ENCODE results near the gene MYLK.

The MYLK gene

DNA sequence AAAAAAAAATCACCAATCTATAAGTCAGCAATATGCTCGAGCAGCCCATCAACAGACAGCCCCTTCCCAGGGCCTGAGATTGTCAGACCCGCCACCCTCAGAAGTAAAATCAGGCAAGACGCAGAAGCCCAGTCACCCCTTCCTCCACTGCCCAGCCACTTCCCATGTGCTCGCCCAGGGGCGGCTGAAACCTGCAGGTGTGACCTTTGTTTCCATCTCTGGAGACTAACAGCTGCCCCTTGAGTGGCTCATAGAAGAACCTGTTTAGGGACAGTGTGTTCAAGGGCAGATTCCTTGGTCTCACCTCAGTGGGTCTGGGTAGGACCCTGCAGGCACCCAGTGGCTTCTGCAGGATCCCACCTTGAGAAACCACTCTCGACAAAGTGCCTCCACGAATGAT is 105.6 kb downstream of the MYLK start:
- Histone ChIP-seq H3K36me3 (ENCODE audit: control insufficient read depth, insufficient read depth, low read length) (no peaks in the 10 kb centered on the region), H3K9me3 (ENCODE audit: control insufficient read depth, low read length) (no peaks in the 10 kb centered on the region), H3K27ac (ENCODE audit: low read depth, low read length, severe bottlenecking) (no peak overlapping the region), H3K4me3 (ENCODE audit: extremely low read depth, insufficient read depth, low read length, poor library complexity, severe bottlenecking) (no peak overlapping the region), H3K4me1 (ENCODE audit: control insufficient read depth, insufficient read depth, low read length, poor library complexity, severe bottlenecking) (peaks cover 44% of the 10 kb centered on the region)
- 94 to 96% methylated on average over 2 to 5 of the region's 7 CpGs for WGBS, 2 experiments (ENCODE audit: insufficient coverage in 2 of 2)

DNA sequence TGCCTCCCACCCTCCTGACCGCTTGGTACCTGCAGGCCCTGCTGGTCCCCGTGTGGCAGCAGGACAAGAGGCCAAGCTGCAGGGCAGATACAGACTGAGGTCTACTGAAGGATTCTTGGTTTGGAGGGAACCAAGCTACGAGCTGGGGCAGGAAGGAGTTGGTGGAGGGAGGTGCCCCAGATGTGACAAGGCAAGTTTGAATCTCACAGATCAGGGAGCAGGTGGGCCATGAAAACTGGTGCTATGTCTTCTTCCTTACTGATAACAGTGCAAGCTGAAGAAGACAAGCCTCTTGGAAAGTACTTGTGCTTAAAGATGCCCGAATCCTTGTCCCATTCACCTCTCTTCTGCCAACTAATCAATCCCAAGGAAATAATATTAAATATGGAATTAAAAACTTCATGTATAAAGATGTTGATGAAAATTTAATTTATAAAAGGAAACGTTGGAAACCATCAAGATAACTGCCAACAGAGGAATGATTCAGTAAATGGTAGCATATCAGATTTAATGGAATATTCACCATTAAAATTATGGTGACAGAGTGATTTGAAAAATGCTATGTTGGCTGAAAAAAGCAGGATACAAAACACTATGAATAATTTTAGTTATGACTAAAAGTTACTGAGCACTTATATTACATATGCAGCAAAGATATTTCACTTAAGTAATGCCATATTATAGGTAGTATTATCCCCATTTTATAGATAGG is 107.9 kb downstream of the MYLK start:
- Histone ChIP-seq H3K27ac (ENCODE audit: low read depth, low read length, severe bottlenecking) (no peak overlapping the region), H3K4me1 (ENCODE audit: control insufficient read depth, insufficient read depth, low read length, poor library complexity, severe bottlenecking) (peaks cover 31% of the 10 kb centered on the region), H3K36me3 (ENCODE audit: control insufficient read depth, insufficient read depth, low read length) (no peaks in the 10 kb centered on the region), H3K9me3 (ENCODE audit: control insufficient read depth, low read length) (no peaks in the 10 kb centered on the region), H3K4me3 (ENCODE audit: extremely low read depth, insufficient read depth, low read length, poor library complexity, severe bottlenecking) (no peak overlapping the region)
- WGBS, 2 experiments (ENCODE audit: insufficient coverage in 2 of 2) = 86 to 94% methylated on average over 3 of the region's 5 CpGs

DNA sequence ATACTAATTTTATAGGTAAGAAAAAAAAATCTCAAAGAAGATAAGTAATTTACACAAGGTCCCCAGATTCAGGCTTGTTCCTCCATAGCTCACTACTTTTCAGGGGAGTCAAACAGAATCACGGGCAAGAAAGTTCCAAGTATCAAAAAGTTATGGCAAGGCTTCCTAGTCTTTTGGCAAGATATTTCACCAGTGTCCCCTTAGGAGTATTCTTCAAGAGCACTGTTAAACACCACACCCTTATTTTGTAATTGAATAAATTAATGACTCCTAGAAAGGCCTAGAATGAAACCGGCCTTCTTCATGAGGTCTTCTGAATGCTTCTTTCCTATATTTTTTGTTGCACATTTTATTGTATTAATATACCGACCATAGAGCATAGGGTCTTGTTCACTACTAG is 109.7 kb downstream of the MYLK start:
- H3K27ac ChIP-seq (ENCODE audit: low read depth, low read length, severe bottlenecking) = no peak overlapping the region
- no peaks in the 10 kb centered on the region for H3K36me3 ChIP-seq (ENCODE audit: control insufficient read depth, insufficient read depth, low read length)
- no peaks in the 10 kb centered on the region for H3K9me3 ChIP-seq (ENCODE audit: control insufficient read depth, low read length)
- 80 to 86% methylated on average over 1 of the region's 3 CpGs for WGBS, 2 experiments (ENCODE audit: insufficient coverage in 2 of 2)
- H3K4me3 ChIP-seq (ENCODE audit: extremely low read depth, insufficient read depth, low read length, poor library complexity, severe bottlenecking) = no peak overlapping the region
- H3K4me1 ChIP-seq (ENCODE audit: control insufficient read depth, insufficient read depth, low read length, poor library complexity, severe bottlenecking) = peaks cover 17% of the 10 kb centered on the region

DNA sequence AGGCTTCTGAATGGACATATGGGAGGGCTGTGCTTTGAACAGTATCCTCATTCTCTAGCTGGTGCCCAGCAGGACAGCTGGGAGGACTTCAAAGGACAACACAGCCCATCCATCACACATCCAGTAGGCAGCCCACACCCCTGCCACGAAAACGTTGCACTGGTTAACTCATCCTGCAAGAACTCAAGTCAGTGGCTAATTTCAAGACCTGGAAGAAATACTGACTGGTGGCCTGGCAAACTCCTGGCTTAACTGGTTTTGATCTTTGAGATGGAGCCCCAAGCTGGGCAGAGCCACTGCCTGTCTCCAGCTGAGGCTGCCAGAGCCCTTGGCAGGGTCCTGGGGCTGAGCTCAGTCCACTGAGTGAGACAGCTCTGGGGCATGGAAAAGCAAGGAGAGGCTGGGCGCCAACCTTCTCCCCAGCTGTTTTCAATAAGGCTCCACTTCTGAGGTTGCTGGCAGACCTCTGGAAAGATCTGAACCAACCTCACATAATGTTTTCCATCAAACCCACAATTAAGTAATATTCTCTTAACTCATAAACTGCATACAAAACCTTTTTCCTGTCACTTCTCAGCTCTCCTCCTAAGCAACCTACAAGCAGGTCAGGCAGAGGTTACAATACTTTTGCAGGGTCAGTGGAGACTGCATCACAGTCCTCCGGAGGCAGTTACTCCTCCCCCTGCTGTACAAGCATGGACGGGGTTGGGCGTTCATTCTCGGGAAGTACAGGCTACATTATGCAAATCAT is 110.3 kb downstream of the MYLK start:
- WGBS, 2 experiments (ENCODE audit: insufficient coverage in 2 of 2) = 38 to 71% methylated on average over 3 to 4 of the region's 7 CpGs
- Histone ChIP-seq H3K36me3 (ENCODE audit: control insufficient read depth, insufficient read depth, low read length) (no peaks in the 10 kb centered on the region), H3K9me3 (ENCODE audit: control insufficient read depth, low read length) (no peaks in the 10 kb centered on the region), H3K27ac (ENCODE audit: low read depth, low read length, severe bottlenecking) (peak overlapping the region; percentile 51), H3K4me1 (ENCODE audit: control insufficient read depth, insufficient read depth, low read length, poor library complexity, severe bottlenecking) (peaks cover 11% of the 10 kb centered on the region), H3K4me3 (ENCODE audit: extremely low read depth, insufficient read depth, low read length, poor library complexity, severe bottlenecking) (no peak overlapping the region)

DNA sequence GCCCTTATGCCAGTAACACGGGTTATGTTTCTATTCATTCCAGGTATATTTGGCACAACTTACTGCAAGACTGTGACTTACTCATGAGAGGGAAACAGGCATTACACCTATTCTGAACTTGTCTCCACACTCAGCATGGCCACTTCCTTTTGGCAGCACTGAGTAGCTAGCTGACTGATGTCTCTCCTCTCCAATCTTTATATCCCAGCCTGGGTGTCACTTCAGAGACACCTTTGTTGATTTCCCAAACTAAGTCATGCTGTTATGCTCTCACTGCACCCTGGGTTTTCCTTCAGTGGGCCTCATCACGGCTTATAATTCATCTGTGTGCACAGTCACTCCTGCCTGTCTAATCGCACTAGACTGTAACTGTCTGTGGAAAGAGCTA is 114.8 kb downstream of the MYLK start:
- H3K36me3 ChIP-seq (ENCODE audit: control insufficient read depth, insufficient read depth, low read length) = no peaks in the 10 kb centered on the region
- no peaks in the 10 kb centered on the region for H3K9me3 ChIP-seq (ENCODE audit: control insufficient read depth, low read length)
- WGBS, 2 experiments (ENCODE audit: insufficient coverage in 2 of 2) = 92 to 97% methylated on average over 3 of the region's 3 CpGs
- H3K4me1 ChIP-seq (ENCODE audit: control insufficient read depth, insufficient read depth, low read length, poor library complexity, severe bottlenecking) = peaks cover 7% of the 10 kb centered on the region
- H3K27ac ChIP-seq (ENCODE audit: low read depth, low read length, severe bottlenecking) = no peak overlapping the region
- no peak overlapping the region for H3K4me3 ChIP-seq (ENCODE audit: extremely low read depth, insufficient read depth, low read length, poor library complexity, severe bottlenecking)

DNA sequence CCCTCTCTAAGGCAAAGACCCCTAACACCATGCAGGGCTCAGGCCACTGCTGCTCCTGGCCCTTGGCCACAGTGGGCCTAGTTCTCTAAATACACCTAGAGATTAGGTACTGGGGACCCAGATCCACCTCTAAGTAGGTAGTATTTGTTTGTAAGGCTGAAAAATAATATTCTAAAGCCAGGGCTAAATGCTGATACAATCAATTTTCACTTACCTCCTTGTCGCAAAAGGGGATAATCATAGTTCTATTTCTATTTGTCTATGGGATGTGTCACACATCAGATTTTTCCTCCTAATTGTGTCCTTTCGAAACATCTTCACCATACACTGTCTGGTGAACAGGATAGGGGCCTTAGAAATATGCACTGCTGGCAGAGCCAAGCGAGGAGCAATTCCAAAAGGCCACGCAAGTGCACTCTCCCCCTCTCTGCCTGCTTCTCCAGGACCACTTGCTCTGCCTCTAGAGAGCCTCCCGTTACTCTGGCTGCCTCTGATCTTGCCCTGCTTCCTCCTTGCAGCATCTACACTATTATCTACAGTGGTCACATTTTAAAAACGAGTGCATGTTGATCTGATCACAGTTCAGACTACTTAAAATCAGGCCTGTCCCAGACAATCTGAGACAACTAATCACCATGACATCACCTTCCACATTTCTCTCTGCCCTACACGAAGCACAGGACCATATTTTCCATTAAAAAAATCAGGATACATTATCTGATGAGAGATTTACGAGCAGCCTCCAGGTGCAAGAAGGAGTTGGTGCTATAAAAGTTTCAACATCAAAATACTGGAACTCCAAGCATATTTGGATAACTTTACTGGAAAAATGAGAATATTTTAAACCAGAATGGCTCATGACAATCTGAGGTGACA is 115.4 kb downstream of the MYLK start:
- 83 to 94% methylated on average over 5 to 6 of the region's 8 CpGs for WGBS, 2 experiments (ENCODE audit: insufficient coverage in 2 of 2)
- Histone ChIP-seq H3K4me3 (ENCODE audit: extremely low read depth, insufficient read depth, low read length, poor library complexity, severe bottlenecking) (no peak overlapping the region), H3K36me3 (ENCODE audit: control insufficient read depth, insufficient read depth, low read length) (no peaks in the 10 kb centered on the region), H3K27ac (ENCODE audit: low read depth, low read length, severe bottlenecking) (no peak overlapping the region), H3K9me3 (ENCODE audit: control insufficient read depth, low read length) (no peaks in the 10 kb centered on the region), H3K4me1 (ENCODE audit: control insufficient read depth, insufficient read depth, low read length, poor library complexity, severe bottlenecking) (peaks cover 5% of the 10 kb centered on the region)

DNA sequence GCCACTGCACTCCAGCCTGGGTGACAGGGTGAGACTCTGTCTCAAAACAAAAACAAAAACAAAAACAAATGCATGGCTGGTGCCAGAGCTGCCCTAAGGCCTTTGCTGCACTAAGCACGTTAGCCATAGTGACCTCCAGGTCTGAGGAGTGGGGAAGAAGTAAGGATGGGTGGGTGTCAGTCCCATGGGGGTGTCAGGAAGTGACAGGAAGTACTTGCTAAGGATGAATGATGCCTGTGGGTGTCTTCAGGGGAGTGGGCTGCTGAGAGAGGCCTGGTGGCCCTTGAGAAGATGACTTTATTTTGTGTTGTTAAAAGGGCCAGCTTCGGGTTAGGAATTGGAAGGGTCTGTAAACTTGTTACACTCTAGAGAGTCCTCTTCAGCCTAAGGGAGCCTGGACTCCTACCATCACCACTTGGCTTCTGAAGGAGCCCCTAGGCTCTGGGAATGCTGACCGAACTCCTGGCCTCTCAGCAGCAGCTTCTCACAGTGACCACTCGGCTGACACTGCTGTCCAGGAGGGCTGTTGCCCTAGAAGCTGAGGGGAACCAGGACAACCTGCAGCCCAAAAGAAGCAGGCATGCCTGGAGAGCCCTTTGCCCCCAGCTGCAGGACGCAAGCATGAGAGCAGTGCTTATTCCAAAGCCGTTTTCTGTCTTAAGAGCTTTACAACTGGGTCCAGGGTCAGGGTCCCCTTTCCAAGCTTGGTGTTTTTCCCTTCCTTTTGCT is 116.4 kb downstream of the MYLK start:
- H3K27ac ChIP-seq (ENCODE audit: low read depth, low read length, severe bottlenecking) = no peak overlapping the region
- no peaks in the 10 kb centered on the region for H3K4me1 ChIP-seq (ENCODE audit: control insufficient read depth, insufficient read depth, low read length, poor library complexity, severe bottlenecking)
- H3K36me3 ChIP-seq (ENCODE audit: control insufficient read depth, insufficient read depth, low read length) = no peaks in the 10 kb centered on the region
- H3K4me3 ChIP-seq (ENCODE audit: extremely low read depth, insufficient read depth, low read length, poor library complexity, severe bottlenecking) = no peak overlapping the region
- H3K9me3 ChIP-seq (ENCODE audit: control insufficient read depth, low read length) = no peaks in the 10 kb centered on the region
- WGBS, 2 experiments (ENCODE audit: insufficient coverage in 2 of 2) = 90 to 95% methylated on average over 4 to 5 of the region's 6 CpGs

DNA sequence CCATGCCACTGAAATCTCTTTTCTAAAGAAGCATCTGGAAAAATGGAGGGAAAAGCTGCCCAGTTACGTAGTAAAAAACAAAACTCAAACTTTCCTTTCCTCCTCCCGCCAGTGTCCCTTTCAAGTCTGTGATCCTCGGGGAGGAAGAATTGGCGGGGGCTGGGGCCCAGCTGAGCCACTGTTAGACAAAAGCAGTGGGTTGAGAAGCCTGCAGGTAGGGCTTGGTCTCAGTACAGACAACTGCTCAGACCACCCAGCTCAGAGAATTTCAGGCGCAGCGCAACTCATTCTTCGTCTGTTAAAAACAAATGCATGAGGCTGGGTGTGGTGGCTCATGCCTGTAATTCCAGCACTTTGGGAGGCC is 117.1 kb downstream of the MYLK start:
- no peaks in the 10 kb centered on the region for H3K36me3 ChIP-seq (ENCODE audit: control insufficient read depth, insufficient read depth, low read length)
- 93 to 94% methylated on average over 3 of the region's 7 CpGs for WGBS, 2 experiments (ENCODE audit: insufficient coverage in 2 of 2)
- no peaks in the 10 kb centered on the region for H3K4me1 ChIP-seq (ENCODE audit: control insufficient read depth, insufficient read depth, low read length, poor library complexity, severe bottlenecking)
- no peak overlapping the region for H3K27ac ChIP-seq (ENCODE audit: low read depth, low read length, severe bottlenecking)
- H3K4me3 ChIP-seq (ENCODE audit: extremely low read depth, insufficient read depth, low read length, poor library complexity, severe bottlenecking) = no peak overlapping the region
- no peaks in the 10 kb centered on the region for H3K9me3 ChIP-seq (ENCODE audit: control insufficient read depth, low read length)

DNA sequence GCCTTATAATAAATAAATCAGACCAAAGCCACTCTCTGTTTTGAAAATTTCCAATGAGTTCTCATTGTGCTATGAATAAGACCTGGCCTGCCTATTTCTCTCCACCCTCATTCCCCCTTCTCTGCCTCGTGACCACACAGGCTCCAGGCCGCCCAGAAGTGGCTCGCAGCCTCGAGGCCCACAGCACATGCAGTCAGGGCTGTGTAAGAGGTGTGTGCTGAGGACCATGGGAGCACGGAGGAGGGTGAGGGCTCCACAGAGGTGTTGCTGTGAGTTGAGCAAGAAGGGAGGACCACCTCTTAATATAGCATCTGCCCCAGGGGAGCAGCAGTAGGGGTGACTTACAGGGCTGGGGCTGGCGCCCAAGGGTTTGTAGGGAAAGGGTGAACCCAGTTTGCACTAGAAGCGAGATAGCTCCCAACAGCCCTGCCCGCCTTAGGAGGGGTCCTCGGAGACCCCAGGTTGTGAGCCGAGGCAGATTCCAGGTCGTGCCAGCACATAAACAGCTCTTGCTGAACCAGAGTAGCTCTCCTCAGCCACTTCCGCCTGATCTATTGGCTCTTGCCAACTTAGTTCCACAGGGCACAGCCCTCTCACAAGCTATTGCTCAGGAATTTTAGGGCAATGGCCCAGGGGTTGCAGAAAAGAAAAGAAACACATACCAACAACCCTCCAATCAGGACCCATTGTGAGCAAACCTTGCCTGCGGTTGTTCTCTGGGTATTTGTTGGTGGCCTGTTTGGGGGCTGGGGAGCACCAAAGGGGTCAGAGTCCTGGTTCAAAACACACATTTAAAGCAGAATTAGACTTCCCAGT is 117.7 kb downstream of the MYLK start:
- Histone ChIP-seq H3K9me3 (ENCODE audit: control insufficient read depth, low read length) (no peaks in the 10 kb centered on the region), H3K27ac (ENCODE audit: low read depth, low read length, severe bottlenecking) (no peak overlapping the region), H3K4me1 (ENCODE audit: control insufficient read depth, insufficient read depth, low read length, poor library complexity, severe bottlenecking) (no peaks in the 10 kb centered on the region), H3K36me3 (ENCODE audit: control insufficient read depth, insufficient read depth, low read length) (no peaks in the 10 kb centered on the region), H3K4me3 (ENCODE audit: extremely low read depth, insufficient read depth, low read length, poor library complexity, severe bottlenecking) (no peak overlapping the region)
- 89 to 94% methylated on average over 8 to 10 of the region's 13 CpGs for WGBS, 2 experiments (ENCODE audit: insufficient coverage in 2 of 2)
